ENCODE results near the gene KATNB1.
"Not testable (repeated sequence)": the region's sequence is repeated elsewhere in the genome, so short reads cannot be mapped to it uniquely, and the experiment has no call there.

KATNB1 gene

DNA sequence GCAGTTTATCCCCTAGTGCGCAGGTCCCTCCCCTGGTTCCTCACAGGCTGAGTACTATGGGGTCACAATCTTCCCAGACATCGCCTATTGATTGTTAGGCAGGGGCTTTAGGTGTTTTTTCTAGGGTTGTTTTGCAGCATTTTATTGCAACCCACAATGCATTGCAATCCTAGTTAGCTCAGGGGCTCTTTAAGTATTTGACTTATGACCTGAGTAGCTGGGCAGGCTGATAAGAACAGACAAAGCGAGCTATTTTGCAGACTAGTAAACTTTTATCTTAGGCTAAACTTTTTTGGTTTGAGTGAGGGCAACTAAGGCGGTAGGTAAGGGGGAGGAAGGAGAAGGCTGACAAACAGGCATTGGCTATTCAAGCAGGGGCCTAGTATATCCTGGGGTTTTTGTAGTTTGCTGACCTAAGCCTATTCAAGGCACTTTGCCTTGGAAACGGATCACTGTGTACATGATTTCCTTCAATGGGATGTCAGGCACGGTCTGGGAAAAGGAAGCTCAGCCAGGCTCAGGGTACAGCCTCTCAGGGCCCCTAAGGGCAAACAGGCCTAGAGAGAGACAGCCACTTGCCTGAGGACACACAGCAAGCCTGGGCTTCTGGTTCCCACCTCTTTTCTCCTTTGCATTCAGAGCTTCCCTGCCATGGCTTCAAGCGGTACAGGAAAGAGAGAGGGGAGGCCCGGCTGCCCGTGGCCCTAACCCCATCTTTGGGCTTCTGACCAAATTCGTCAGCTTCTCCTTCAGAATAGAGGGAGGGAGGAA, 34.6 kb upstream of the KATNB1 start:
- DNase-seq (ENCODE audit: low read depth), result no peak

DNA sequence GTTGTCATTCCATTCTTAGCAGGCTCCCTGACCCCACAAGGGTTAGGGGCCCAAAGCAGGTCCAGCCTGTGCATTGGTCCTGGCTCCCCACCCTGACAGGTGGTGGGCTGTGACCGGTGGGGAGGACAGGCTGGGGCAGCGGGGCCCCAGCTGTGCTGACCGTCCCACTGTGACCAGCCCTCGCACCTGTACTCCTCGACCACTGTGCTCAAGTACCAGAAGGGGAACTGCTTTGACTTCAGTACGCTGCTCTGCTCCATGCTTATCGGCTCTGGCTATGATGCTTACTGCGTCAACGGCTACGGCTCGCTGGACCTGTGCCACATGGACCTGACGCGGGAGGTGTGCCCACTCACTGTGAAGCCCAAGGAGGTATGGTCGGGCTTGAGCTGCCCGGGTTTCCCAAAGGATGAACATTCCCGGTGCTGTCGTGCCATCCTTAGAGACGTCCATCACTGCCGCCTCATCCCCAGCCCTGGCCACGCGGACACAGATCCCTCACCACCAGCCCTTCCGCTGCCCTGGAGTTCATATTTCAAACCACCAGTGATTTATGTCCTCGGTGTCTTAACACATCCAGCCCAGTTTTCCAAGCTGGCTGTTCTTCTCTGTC, 33.7 kb upstream of the KATNB1 start:
- DNase-seq (ENCODE audit: low read depth), result no peak

DNA sequence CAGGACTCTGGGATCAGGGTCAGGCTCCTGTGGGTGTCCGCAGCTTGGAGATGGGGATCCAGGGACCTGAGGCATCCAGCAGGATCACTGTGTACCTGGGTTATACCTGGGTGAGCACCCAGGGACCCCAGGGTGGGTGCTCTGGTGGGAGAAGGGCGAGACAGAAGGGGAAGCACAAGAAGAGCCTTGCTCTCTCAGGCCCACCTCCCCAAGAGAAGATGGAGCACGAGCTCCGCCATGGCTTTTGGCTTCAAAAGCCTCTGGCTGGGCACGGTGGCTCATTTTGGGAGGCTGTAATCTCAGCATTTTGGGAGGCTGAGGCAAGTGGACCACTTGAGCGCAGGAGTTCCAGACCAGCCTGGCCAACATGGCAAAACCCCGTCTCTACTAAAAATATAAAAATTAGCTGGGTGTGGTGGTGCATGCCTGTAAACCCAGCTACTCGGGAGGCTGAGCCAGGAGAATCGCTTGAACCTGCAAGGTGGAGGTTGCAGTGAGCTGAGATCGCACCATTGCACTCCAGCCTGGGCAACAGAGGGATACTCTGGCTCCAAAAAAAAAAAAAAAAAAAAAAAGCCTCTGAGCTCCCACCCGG, 32.1 kb upstream of the KATNB1 start:
- DNase-seq (ENCODE audit: low read depth), result no peak

DNA sequence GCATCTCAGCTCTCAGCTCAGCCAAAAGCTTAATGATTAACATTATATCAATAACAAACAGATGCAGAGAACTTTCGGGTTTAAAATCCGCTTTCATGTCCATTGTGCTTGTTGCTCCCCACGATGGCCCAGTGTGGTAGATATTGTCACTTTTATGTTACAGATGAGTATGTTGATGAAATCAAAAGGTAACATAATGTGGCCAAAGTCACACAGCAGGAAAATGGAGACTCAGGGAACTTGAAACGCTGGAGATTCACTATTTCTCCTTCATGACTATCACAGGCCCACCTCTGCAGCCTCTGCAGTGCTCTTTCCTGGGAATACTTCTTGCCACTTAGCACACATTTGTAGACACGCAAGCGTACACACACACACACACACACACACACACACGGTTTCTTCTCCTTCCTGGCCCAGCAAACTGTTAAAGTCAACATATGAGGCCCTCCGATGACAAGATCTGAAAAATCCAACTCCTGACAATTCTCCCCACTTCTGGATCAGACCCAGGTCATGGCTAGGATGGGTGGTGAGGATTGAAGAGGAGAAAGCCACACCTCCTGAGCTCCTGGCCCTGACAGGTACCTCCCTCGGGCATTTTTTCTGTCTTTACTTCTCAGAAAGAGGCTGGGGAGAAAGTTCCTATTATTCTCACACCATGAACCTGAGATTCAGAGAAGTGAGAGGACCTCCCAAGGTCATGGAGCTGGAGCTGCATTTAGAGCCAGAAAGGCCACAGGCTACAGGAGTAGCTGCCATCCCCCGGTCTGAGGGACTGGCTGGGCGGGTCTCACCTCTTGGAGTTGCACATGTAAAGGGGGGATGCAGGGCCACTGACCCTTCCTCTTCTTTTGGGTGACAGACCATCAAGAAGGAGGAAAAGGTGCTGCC, 31.3 kb upstream of the KATNB1 start:
- DNase-seq (ENCODE audit: low read depth), result no peak

DNA sequence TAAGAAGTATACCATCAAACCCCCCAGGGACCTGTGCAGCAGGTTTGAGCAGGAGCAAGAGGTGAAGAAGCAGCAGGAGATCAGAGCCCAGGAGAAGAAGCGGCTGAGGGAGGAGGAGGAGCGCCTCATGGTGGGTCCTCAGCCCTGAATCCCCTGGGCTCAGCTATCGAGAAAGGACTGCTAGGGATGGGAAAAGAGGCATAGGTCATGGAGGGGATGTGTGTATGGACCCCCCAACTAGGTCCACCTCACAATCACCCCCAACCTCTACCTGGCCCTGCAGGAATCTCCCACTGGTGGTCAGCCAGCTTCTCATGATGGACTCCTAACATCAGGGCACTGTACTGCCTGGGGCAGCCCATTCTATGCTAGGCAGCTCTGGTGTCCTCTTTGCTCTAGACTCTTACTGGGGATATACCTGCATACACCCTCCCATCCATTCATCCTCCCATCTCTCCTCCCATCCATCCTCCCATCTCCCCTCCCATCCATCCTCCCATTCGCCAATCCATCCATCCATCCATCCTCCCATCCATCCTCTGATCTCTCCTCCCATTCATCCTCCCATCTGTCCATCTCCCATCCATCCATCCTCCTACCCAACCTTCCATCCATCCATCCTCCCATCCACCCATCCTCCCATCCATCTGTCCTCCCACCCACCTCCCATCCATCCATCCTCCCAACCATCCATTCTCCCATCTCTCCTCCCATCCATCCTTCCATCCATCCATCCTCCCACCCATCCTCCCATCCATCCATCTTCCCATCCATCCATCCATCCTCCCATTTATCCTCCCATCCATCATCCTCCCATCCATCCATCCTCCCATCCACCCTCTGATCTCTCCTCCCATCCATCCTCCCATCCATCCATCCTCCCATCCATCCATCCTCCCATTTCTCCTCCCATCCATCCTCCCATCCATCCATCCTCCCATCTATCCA, 30.4 kb upstream of the KATNB1 start:
- DNase-seq (ENCODE audit: low read depth), result no peak

DNA sequence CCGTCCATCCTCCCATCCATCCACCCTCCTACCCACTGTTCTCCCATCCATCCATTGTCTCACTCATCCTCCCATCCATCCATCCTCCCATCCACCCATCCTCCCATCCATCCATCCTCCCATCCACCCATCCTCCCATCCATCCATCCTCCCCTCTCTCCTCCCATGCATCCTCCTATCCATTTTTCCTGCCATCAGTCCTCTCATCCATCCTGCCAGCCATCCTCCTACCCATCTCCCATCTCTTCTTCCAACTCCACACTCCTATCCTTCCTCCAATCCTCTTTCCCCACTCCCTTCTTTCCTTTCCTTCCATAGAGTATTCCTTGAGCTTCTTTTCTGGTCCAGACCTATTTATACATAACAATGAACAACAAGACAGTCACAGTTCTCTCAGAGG, 28.9 kb upstream of the KATNB1 start:
- DNase-seq (ENCODE audit: low read depth), result no peak

DNA sequence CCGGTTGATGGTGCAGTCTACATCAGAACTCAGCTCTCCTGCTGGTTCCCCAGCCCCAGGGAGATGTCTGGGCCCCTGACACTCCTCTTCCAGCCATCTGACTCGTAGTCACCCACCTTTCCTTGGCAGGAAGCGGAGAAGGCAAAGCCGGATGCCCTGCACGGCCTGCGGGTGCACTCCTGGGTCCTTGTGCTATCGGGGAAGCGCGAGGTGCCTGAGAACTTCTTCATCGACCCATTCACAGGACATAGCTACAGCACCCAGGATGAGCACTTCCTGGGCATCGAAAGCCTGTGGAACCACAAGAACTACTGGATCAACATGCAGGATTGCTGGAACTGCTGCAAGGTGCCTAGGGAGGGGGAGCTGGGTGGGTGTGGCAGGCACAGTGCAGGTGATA, 28.2 kb upstream of the KATNB1 start:
- no peak for DNase-seq (ENCODE audit: low read depth)

DNA sequence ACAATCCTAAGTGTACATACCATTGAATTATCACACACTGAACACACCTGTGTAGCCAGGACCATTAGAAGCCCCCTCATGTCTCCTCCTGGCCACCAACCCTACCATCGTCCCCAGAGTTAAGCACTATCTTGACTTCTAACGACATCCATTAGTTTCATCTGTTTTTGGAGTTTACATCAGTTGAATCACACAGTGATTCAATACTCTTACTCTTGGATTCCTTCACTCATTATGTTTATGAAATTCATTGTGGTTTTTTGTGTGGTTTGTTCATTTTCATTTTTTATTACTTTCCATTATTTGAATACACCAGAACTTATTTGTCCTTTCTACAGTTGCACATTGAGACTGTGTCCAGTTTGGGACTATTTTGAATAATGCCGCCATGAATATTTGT, 27.4 kb upstream of the KATNB1 start:
- no peak for DNase-seq (ENCODE audit: low read depth)

DNA sequence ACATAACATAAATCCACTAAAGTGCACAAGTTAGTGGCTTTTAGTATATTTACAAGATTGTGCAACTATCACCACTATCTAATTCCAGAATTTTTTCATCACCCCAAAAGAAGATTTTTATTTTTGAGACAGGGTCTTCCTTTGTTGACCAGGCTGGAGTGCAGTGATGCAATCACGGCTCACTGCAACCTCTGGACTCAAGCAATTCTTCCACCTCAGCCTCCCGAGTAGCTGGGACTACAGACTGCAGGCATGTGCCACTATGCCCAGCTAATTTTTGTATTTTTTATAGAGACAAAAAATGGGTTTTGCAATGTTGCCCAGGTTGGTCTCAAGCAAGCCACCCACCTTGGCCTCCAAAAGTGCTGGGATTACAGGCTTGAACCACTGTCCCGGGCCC, 25.9 kb upstream of the KATNB1 start:
- DNase-seq (ENCODE audit: low read depth), result no peak

DNA sequence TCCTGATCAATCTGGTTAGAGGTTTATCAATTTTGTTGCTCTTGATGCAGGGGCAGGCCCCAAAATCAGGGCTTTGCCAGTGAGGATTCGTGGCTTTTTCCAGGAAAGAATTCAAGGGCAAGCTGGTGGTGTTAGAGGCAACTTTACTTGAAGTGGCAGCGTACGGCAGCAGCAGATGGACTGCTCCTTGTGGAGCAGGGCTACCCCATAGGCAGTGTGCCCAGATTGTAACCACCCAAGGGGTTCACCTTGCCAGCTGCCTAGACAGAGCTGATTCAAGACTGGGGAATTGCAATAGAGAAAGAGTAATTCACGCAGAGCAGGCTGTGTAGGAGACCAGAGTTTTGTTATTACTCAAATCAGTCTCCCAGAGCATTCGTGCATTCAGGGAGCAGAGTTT, 24.2 kb upstream of the KATNB1 start:
- no peak for DNase-seq (ENCODE audit: low read depth)

DNA sequence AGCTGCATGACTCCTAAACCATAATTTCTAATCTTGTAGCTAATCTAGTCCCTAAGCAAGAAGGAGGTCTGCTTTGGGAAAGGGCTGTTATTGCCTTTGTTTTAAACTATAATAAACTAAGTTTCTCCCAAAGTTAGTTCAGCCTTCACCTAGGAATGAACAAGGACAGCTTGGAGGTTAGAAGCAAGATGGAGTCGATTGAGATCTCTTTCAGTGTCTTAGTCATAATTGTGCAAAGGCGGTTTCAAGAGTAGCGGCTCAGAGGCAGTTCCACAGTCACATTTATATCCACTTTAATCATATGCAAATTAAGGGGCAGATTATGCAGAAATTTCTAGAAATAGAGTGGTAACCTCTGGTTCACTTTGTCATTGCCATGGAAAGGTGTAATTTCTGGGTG, 23.6 kb upstream of the KATNB1 start:
- no peak for DNase-seq (ENCODE audit: low read depth)

DNA sequence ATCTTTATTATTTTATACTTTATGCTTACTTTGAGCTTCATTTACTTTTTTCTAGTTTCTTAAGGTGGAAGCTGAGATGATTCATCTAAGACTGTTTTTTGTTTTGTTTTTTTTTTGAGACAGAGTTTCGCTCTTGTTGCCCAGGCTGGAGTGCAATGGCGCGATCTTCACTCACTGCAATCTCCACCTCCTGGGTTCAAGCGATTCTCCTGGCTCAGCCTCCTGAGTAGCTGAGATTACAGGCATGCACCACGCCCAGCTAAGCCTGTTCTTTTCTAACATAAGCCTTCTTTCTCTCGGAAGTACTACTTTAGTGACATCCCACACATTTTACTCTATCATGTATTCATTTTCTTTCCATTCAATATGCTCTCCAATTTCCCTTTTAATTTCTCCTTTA, 23.0 kb upstream of the KATNB1 start:
- DNase-seq (ENCODE audit: low read depth), result not testable (repeated sequence)

DNA sequence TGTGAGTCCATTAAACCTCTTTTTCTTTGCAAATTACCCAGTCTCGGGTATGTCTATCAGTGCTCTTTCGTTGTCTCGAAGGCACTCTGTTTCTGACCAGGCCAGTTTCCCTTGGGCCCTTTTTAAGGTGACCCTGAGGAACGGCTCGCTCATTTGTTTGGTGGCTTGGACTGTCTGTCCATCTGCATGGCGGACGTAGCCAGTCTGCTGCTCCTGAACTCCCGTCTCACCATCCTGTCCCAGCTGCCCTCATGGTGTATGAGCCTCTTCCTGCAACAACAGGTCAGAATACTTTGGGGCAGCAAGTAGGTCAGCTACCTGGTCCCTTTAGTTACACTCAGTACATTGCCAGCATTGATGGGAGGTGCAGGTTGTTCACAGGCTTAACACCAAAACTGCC, 22.0 kb upstream of the KATNB1 start:
- DNase-seq (ENCODE audit: low read depth), result no peak

DNA sequence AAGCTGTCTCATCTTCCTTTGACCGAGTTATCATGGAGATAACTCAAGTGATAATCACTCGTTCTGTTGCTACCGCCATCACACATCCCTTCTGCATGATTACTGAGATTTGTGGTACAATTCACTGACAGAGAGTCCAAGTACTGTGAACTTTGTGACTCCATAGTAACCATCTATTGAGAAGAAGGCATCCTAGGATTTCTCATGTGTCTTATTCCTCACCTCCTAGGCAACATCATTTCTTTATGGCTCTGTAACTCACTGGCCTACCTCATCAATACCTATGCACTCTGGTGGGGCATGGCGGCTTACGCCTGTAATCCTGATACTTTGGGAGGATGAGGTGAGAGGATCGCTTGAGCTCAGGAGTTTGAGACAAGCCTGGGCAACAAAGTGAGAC, 21.5 kb upstream of the KATNB1 start:
- no peak for DNase-seq (ENCODE audit: low read depth)

DNA sequence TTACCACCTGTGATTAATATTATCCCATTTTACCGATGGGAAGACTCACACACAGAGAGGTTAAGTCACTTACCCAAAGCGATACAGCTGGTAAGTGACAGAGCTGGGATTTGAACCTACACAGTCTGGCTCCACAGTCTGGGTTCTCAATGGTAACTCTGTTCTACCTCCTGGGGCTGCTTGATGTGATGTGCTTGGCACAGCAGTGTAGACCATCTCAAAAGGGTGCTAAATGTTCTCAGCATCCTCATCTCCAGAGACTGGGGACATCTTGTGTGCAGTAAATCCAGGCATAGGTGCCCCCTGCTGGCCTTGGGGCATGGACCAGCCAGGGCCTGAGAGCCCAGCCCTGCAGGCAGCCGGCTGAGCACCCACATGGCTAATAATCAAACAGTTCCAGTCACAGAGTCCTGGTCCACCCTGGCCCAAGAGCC, 15.4 kb upstream of the KATNB1 start:
- no peak for DNase-seq (ENCODE audit: low read depth)

DNA sequence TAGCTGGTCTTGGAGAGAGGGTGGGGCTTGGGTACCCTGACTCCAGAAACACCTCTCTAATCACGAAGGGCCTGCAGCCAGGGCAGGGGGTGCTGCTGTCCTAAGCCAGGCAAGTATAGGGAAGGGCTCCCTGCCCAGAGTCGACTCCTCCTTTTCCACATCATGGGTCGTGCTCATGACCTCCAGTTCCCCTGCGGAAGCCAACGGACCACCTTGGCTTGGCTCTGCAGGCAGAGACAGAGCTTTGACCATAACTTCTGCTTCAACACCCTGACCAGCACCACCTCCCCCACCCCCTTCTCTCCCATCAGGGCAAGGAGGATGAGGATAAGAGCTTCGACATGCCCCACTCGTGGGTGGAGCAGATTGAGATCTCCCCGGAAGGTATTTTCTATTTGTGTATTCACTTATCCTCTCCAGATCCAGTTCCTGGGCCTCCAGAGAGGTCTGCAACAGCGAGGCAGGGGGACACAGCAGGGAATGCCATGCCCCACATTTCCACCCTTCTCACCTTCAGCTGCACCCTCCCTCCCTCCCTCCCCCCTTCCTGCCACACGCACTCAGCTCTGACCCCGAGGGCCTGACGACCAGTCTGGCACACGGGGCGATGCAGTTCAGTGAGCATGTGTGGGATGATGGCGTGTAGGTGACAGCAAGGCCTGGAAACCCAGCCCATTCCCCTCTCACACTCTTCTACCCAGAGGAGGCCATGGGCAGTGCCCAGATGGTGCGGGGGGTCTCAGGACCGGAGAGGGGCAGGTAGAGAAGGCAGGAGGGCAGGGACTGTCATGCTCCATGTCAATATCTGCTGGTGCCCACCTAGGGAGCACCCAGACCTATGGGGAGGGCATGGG, 14.0 kb upstream of the KATNB1 start:
- DNase-seq (ENCODE audit: low read depth), result no peak

DNA sequence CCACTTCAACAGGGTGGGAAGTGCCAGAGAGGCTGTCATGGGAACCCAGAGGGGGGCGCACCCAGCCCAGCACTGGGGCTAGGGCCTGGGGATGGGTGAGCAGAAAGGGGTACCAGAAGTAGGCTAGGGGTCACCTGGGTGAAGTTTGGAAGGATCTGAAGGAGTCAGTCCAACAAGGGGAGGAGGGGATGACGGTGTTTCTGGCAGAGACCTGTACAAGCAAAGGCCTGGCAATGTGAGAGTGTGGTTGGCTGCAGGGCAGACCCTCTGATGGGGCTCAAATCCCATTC, 13.4 kb upstream of the KATNB1 start:
- DNase-seq (ENCODE audit: low read depth), result no peak

DNA sequence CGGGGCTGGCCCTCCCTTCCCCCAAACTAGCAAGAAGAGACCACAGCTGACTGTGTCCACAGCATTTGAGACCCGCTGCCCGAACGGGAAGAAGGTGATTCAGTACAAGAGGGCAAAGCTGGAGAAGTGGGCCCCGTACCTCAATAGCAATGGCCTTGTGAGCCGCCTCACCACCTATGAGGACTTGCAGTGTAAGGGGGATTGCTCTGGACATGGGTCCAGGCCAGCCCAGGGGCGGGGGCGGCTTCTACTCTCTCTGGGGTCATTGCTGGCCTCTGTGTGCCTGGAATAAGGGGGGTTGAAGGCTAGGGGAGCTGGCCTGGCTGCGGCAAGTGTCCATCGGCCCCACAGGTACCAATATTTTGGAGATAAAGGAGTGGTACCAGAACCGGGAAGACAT, 12.9 kb upstream of the KATNB1 start:
- no peak for DNase-seq (ENCODE audit: low read depth)

DNA sequence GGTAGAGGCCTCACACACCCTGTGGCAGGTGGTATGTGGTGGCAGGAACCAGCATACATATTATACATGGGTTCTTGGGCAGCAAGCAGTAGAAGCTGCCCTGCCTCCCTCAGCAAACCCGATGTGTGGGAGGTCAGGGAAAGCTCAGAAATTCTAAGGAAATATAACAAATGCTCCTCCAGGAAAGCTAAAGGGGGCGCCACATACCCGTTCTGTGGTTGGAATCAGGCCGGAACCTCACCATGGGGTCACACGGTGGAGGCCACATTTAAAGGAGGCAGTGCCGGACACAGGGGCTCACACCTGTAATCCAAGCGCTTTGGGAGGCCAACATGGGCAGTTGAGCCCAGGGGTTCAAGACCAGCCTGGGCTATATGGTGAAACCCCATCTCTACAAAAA, 12.4 kb upstream of the KATNB1 start:
- DNase-seq (ENCODE audit: low read depth), result no peak

DNA sequence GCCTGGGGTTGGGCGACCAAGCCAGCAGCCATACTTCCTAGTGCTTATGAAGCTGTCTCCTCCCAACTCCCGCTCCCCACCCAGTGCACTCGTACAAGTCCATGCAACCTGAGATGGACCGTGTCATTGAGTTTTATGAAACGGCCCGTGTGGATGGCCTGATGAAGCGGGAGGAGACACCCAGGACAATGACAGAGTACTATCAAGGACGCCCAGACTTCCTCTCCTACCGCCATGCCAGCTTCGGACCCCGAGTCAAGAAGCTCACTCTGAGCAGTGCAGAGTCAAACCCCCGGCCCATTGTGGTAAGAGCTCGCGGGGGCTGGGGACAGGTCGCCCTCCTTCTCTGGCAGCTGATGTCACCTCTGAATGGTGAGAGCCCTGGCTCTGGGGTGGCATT, 11.0 kb upstream of the KATNB1 start:
- DNase-seq (ENCODE audit: low read depth), result no peak

DNA sequence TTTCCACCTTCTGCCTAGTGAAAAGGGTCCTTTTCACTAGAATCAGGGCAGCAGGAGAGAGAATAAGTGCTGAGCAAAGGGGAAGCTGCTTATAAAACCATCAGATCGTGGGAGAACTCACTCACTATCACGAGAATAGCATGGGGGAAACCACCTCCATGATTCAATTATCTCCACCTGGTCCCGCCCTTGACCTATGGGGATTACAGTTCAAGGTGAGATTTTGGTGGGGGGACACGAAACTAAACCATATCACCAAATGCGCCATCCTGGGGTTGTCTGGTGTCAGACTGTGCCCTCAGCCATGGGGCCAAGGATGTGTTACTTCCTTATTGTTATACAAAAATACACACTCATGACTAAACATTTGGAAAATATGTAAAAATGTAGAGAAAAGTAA, 10.4 kb upstream of the KATNB1 start:
- no peak for DNase-seq (ENCODE audit: low read depth)

All from activated T-helper 1 cell treated with Interleukin-2 at 50 U/mL for 16 hours (primary cell).